ENCODE measurements around the gene MXD4. TPM values are rescaled to one million over a fixed set of nuclear protein-coding genes. Genes with fewer than 3 reads are reported as not detected.
"Not testable (repeated sequence)": the region's sequence is repeated elsewhere in the genome, so short reads cannot be mapped to it uniquely, and the experiment has no call there.

The MXD4 gene
- total RNA-seq, 1 experiment from 2014 or later = 9.1 TPM

- Histone ChIP-seq H3K4me3 (ENCODE audit: low read depth, low read length, poor library complexity, severe bottlenecking) (no peak overlapping the region), H3K9me3 (ENCODE audit: low read depth, low read length, poor library complexity, severe bottlenecking) (no peaks in the 10 kb centered on the region), H3K27me3 (replicated peaks; ENCODE audit: insufficient read depth, low read depth, low read length, poor library complexity) (no peaks in the 10 kb centered on the region), H3K4me1 (ENCODE audit: insufficient read depth, low read length, poor library complexity, severe bottlenecking) (no peaks in the 10 kb centered on the region), H3K27ac (ENCODE audit: low read depth, low read length, poor library complexity, severe bottlenecking) (no peak overlapping the region), H3K36me3 (ENCODE audit: insufficient read depth, low read length, poor library complexity, severe bottlenecking) (no peaks in the 10 kb centered on the region)
- ChIA-PET CTCF (interaction anchor here (0.6 to 1.0 kb wide), 3 partner anchors 9 to 1304 kb away, joined by 3 read pairs; no protein-coding TSS in a partner anchor), POLR2A (ENCODE audit: low non-redundant PET) (no interaction called here)
- TF ChIP-seq EZH2 (IDR thresholded peaks at IDR 0.05; ENCODE audit: borderline replicate concordance, low read depth, low read length, poor library complexity, severe bottlenecking) (no peak), CTCF (conservative IDR thresholded peaks at IDR 0.05; ENCODE audit: low read depth, low read length) (no peak)
- intact Hi-C loops (cut with micrococcal nuclease; ENCODE audit: unreplicated experiment) = loop anchor here (10.0 kb wide), 1 partner anchor 137 kb away; no protein-coding TSS in a partner anchor
- BruUV-seq (replicated peaks) = no TSS peak
- no peak for DNase-seq (ENCODE audit: low spot score)
Measured at GRCh38 chr4:2217726-2218125, 44.2 kb downstream of the MXD4 start.

GRCh38 chr4:2212831-2213230, 49.1 kb downstream of the MXD4 start:
- POLR2A ChIA-PET (ENCODE audit: low non-redundant PET) = interaction anchor here (0.5 kb wide), 1 partner anchor 157 kb away, joined by 6 read pairs; no protein-coding TSS in a partner anchor
- DNase-seq (ENCODE audit: low spot score) = no peak
- Histone ChIP-seq H3K9me3 (ENCODE audit: low read depth, low read length, poor library complexity, severe bottlenecking) (no peaks in the 10 kb centered on the region), H3K36me3 (ENCODE audit: insufficient read depth, low read length, poor library complexity, severe bottlenecking) (no peaks in the 10 kb centered on the region), H3K4me3 (ENCODE audit: low read depth, low read length, poor library complexity, severe bottlenecking) (no peak overlapping the region), H3K27ac (ENCODE audit: low read depth, low read length, poor library complexity, severe bottlenecking) (no peak overlapping the region), H3K4me1 (ENCODE audit: insufficient read depth, low read length, poor library complexity, severe bottlenecking) (no peaks in the 10 kb centered on the region), H3K27me3 (replicated peaks; ENCODE audit: insufficient read depth, low read depth, low read length, poor library complexity) (no peaks in the 10 kb centered on the region)
- no peak for TF ChIP-seq EZH2 (IDR thresholded peaks at IDR 0.05; ENCODE audit: borderline replicate concordance, low read depth, low read length, poor library complexity, severe bottlenecking)
- no peak for TF ChIP-seq CTCF (conservative IDR thresholded peaks at IDR 0.05; ENCODE audit: low read depth, low read length)
- no TSS peak for BruUV-seq (replicated peaks)
- intact Hi-C loops (cut with micrococcal nuclease; ENCODE audit: unreplicated experiment) = loop anchor here (10.0 kb wide), 1 partner anchor 142 kb away; no protein-coding TSS in a partner anchor
- CTCF ChIA-PET = no interaction called here

- CTCF ChIA-PET; POLR2A ChIA-PET (ENCODE audit: low non-redundant PET); intact Hi-C loops (cut with micrococcal nuclease; ENCODE audit: unreplicated experiment); DNase-seq (ENCODE audit: low spot score); BruUV-seq (replicated peaks); H3K4me3 ChIP-seq (ENCODE audit: low read depth, low read length, poor library complexity, severe bottlenecking); H3K9me3 ChIP-seq (ENCODE audit: low read depth, low read length, poor library complexity, severe bottlenecking); H3K4me1 ChIP-seq (ENCODE audit: insufficient read depth, low read length, poor library complexity, severe bottlenecking); H3K27ac ChIP-seq (ENCODE audit: low read depth, low read length, poor library complexity, severe bottlenecking); H3K27me3 ChIP-seq (replicated peaks; ENCODE audit: insufficient read depth, low read depth, low read length, poor library complexity); H3K36me3 ChIP-seq (ENCODE audit: insufficient read depth, low read length, poor library complexity, severe bottlenecking): not testable (repeated sequence)
Measured at GRCh38 chr4:2202789-2203188, 59.1 kb downstream of the MXD4 start.

Other genes with a start within 250 kb of the MXD4 start
- 2.5 and 3.4 TPM in 2 replicates for gene NAT8L, start 202.8 kb downstream of the MXD4 start, total RNA-seq (2021)
- gene HAUS3, start 20.0 kb downstream of the MXD4 start, total RNA-seq (2021) = 25.6 and 27.7 TPM in 2 replicates
- gene POLN, start 20.0 kb downstream of the MXD4 start, total RNA-seq (2021) = 2.5 and 4.0 TPM in 2 replicates
- gene ZFYVE28, start 156.5 kb upstream of the MXD4 start, total RNA-seq (2021) = 7.6 and 8.6 TPM in 2 replicates
- not detected in 2 replicates for gene CFAP99, start 156.8 kb upstream of the MXD4 start, total RNA-seq (2021)
- 113 and 119 TPM in 2 replicates for gene RNF4, start 207.0 kb upstream of the MXD4 start, total RNA-seq (2021)